ENCODE data around the gene IPO13.

The IPO13 gene

DNA sequence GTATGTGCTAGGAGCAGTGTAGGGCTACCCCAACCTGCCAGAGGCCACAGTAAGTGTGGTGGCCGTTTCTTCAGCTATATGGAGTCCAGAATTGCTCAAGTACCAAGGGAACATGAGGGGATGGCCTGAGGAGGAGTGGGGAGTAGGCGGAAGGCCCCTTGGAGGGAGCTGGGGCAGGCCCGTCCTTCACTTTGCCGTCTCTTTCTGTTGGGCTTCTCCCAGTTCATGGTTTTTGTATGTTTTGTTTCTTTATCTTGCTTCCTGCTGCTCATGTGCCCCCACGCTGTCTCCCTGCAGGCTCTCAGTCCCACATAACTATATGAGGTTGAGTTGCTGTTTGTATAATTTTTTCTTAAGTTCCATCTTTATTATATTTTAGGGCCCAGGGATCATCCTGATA lies 17.1 kb downstream of the IPO13 start:
- Histone ChIP-seq H3K4me3 (IDR thresholded peaks at IDR 0.05; ENCODE audit: insufficient read depth, low read depth, low read length) (no peak overlapping the region), H3K9ac (no peak overlapping the region), H4K20me1 (ENCODE audit: insufficient read depth) (no peaks in the 10 kb centered on the region), H3K27ac (no peak overlapping the region), H3K4me1 (ENCODE audit: low read depth, poor library complexity, severe bottlenecking) (peaks cover 7% of the 10 kb centered on the region), H2AFZ (ENCODE audit: low read depth) (no peak overlapping the region), H3K79me2 (ENCODE audit: insufficient read depth, low read depth) (no peaks in the 10 kb centered on the region), H3K4me2 (no peak overlapping the region), H3K36me3 (ENCODE audit: insufficient read depth) (no peaks in the 10 kb centered on the region), H3K27me3 (ENCODE audit: insufficient read depth, low read depth) (no peaks in the 10 kb centered on the region)
- TF ChIP-seq, protein P1, sequence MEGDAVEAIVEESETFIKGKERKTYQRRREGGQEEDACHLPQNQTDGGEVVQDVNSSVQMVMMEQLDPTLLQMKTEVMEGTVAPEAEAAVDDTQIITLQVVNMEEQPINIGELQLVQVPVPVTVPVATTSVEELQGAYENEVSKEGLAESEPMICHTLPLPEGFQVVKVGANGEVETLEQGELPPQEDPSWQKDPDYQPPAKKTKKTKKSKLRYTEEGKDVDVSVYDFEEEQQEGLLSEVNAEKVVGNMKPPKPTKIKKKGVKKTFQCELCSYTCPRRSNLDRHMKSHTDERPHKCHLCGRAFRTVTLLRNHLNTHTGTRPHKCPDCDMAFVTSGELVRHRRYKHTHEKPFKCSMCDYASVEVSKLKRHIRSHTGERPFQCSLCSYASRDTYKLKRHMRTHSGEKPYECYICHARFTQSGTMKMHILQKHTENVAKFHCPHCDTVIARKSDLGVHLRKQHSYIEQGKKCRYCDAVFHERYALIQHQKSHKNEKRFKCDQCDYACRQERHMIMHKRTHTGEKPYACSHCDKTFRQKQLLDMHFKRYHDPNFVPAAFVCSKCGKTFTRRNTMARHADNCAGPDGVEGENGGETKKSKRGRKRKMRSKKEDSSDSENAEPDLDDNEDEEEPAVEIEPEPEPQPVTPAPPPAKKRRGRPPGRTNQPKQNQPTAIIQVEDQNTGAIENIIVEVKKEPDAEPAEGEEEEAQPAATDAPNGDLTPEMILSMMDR (conservative IDR thresholded peaks at IDR 0.05; ENCODE audit: low read depth, low read length): no peak

GRCh38 chr1:43965316-43965715 lies 18.6 kb downstream of the IPO13 start:
- H3K27ac ChIP-seq: no peak overlapping the region
- H3K9ac ChIP-seq: no peak overlapping the region
- peaks cover 2% of the 10 kb centered on the region; the same call in 1 of the 2 replicates for H3K79me2 ChIP-seq (ENCODE audit: insufficient read depth, low read depth)
- H3K4me2 ChIP-seq: no peak overlapping the region
- peaks cover 7% of the 10 kb centered on the region for H3K4me1 ChIP-seq (ENCODE audit: low read depth, poor library complexity, severe bottlenecking)
- H3K4me3 ChIP-seq (IDR thresholded peaks at IDR 0.05; ENCODE audit: insufficient read depth, low read depth, low read length): no peak overlapping the region
- no peaks in the 10 kb centered on the region for H3K36me3 ChIP-seq (ENCODE audit: insufficient read depth)
- TF ChIP-seq, protein P1 (conservative IDR thresholded peaks at IDR 0.05; ENCODE audit: low read depth, low read length): no peak
- H4K20me1 ChIP-seq (ENCODE audit: insufficient read depth): no peaks in the 10 kb centered on the region
- H3K27me3 ChIP-seq (ENCODE audit: insufficient read depth, low read depth): no peaks in the 10 kb centered on the region
- no peak overlapping the region for H2AFZ ChIP-seq (ENCODE audit: low read depth)

DNA sequence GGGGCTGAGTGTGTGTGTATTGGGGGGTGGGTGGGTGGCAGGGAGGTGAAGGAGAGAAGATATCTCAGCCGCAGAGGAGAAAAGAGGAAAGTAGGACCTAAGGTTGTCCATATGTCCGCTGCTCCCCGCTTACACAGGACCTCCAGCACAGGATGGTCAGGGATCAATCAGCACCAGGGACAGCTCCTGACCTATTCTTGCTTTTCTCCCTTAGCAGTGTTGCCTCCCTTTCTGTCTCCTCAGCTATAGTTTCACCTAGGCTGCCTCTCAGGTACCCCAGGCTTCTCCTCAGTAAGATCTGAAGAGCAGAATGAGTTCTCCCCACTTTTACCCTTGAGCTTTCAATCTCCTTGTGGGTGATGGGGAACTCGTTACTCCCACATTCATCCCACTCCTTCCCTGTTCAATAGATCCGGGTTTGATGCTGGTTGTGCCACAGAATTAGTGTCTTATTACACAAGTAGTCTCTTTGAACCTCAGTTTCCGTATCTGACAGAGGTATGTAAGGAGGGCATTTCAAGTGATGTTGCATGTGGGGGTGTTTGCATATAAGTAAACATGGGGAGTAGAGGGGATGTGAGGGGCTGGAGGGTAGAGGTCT lies 21.7 kb downstream of the IPO13 start:
- Histone ChIP-seq H3K27ac (no peak overlapping the region), H3K4me1 (ENCODE audit: low read depth, poor library complexity, severe bottlenecking) (peaks cover 10% of the 10 kb centered on the region), H3K27me3 (ENCODE audit: insufficient read depth, low read depth) (no peaks in the 10 kb centered on the region), H3K9ac (no peak overlapping the region), H4K20me1 (ENCODE audit: insufficient read depth) (no peaks in the 10 kb centered on the region), H2AFZ (ENCODE audit: low read depth) (no peak overlapping the region), H3K36me3 (ENCODE audit: insufficient read depth) (no peaks in the 10 kb centered on the region), H3K4me3 (IDR thresholded peaks at IDR 0.05; ENCODE audit: insufficient read depth, low read depth, low read length) (no peak overlapping the region), H3K79me2 (ENCODE audit: insufficient read depth, low read depth) (peaks cover 15% of the 10 kb centered on the region), H3K4me2 (no peak overlapping the region)
- TF ChIP-seq, protein P1 (conservative IDR thresholded peaks at IDR 0.05; ENCODE audit: low read depth, low read length): no peak

- Histone ChIP-seq H3K4me1 (ENCODE audit: low read depth, poor library complexity, severe bottlenecking) (peaks cover 17% of the 10 kb centered on the region), H3K4me3 (IDR thresholded peaks at IDR 0.05; ENCODE audit: insufficient read depth, low read depth, low read length) (no peak overlapping the region), H2AFZ (ENCODE audit: low read depth) (no peak overlapping the region), H3K36me3 (ENCODE audit: insufficient read depth) (no peaks in the 10 kb centered on the region), H3K9ac (no peak overlapping the region), H3K27ac (no peak overlapping the region), H4K20me1 (ENCODE audit: insufficient read depth) (no peaks in the 10 kb centered on the region), H3K4me2 (peak overlapping the region; percentile 45), H3K79me2 (ENCODE audit: insufficient read depth, low read depth) (peaks cover 15% of the 10 kb centered on the region), H3K27me3 (ENCODE audit: insufficient read depth, low read depth) (no peaks in the 10 kb centered on the region)
- TF ChIP-seq, protein P1 (conservative IDR thresholded peaks at IDR 0.05; ENCODE audit: low read depth, low read length): no peak
These were observed 22.6 kb downstream of the IPO13 start for GRCh38 chr1:43969416-43969745.

Measured in KMS-11 (cell line).